ENCODE results near the gene SORCS2. TPM values are rescaled to one million over a fixed set of nuclear protein-coding genes. Genes with fewer than 3 reads are reported as not detected.

SORCS2 gene
- total RNA-seq, 1 donor from 2014 or later, result 7.1 TPM

- Mint-ChIP-seq H3K36me3 (no peaks in the 10 kb centered on the region), H3K27ac (no peak overlapping the region), H3K4me3 (no peak overlapping the region), H3K27me3 (ENCODE audit: low read depth) (peaks cover 57% of the 10 kb centered on the region), H3K9me3 (no peaks in the 10 kb centered on the region), H3K4me1 (no peaks in the 10 kb centered on the region)
- TF ChIP-seq CTCF (IDR thresholded peaks at IDR 0.05; ENCODE audit: unreplicated experiment), result no peak
- DNase-seq (ENCODE audit: low spot score in 2 of 2, unreplicated experiment in 2 of 2), result no peak
Measured at GRCh38 chr4:7621252-7622035, 429.1 kb downstream of the SORCS2 start.

DNA sequence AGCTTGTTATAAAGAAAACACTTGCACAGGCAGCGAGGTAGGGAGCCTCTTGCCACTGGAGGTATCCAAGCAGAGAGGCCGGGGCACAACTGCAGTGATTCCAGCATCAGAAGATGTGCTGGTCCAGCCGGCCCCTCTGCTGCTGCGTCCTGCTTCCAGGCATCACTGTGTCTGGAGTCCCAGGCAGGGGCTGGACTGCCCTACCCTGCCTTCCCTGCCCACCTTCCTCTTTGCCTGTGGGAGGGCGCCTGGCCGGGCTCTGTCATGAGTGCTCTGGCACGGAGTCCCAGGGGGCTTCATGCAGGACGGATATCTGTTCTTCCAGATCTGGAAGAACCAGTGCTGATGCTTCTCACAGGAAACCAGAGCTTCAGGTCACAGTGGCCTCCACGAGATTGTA is 430.0 kb downstream of the SORCS2 start:
- peaks cover 52% of the 10 kb centered on the region for H3K27me3 Mint-ChIP-seq (ENCODE audit: low read depth)
- no peak overlapping the region for H3K27ac Mint-ChIP-seq
- H3K4me3 Mint-ChIP-seq, result no peak overlapping the region
- H3K4me1 Mint-ChIP-seq, result no peaks in the 10 kb centered on the region
- no peaks in the 10 kb centered on the region for H3K36me3 Mint-ChIP-seq
- no peaks in the 10 kb centered on the region for H3K9me3 Mint-ChIP-seq
- DNase-seq (ENCODE audit: low spot score in 2 of 2, unreplicated experiment in 2 of 2), result no peak
- no peak for TF ChIP-seq CTCF (IDR thresholded peaks at IDR 0.05; ENCODE audit: unreplicated experiment)

- Mint-ChIP-seq H3K27me3 (ENCODE audit: low read depth) (peaks cover 46% of the 10 kb centered on the region), H3K4me1 (no peaks in the 10 kb centered on the region), H3K36me3 (no peaks in the 10 kb centered on the region), H3K27ac (no peak overlapping the region), H3K4me3 (no peak overlapping the region), H3K9me3 (no peaks in the 10 kb centered on the region)
- no peak for TF ChIP-seq CTCF (IDR thresholded peaks at IDR 0.05; ENCODE audit: unreplicated experiment)
- no peak for DNase-seq (ENCODE audit: low spot score in 2 of 2, unreplicated experiment in 2 of 2)
Measured at GRCh38 chr4:7623468-7623867, 431.1 kb downstream of the SORCS2 start.

DNA sequence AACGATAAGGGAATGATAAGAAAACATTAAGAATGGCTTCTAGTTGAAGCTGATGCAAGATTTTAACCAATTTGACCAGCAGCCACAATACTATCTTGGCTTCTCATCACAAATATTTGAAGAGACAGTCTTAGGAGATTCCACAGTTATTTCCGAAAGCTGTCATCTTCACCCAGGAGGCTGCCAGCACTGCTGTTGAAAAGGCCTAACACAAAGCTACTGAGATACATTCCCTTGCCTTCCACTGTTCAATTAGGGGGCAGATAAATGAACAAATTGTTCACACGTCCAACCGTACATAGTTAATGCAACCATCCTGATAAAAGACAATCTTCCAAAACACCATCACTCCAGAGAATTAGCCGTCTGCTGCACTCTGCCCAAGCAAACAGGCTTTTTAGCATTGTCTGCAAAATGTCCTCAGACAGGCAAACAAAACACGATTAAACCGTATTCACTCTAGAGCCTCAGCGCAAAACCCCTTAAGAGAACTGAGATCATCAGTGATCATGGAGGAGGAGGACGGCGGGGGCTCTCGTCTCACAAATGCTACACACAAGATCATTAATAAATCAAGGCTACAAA is 432.1 kb downstream of the SORCS2 start:
- DNase-seq (ENCODE audit: low spot score in 2 of 2, unreplicated experiment in 2 of 2), result no peak
- Mint-ChIP-seq H3K27me3 (ENCODE audit: low read depth) (peaks cover 40% of the 10 kb centered on the region), H3K27ac (no peak overlapping the region), H3K4me3 (no peak overlapping the region), H3K36me3 (no peaks in the 10 kb centered on the region), H3K4me1 (no peaks in the 10 kb centered on the region), H3K9me3 (no peaks in the 10 kb centered on the region)
- no peak for TF ChIP-seq CTCF (IDR thresholded peaks at IDR 0.05; ENCODE audit: unreplicated experiment)

DNA sequence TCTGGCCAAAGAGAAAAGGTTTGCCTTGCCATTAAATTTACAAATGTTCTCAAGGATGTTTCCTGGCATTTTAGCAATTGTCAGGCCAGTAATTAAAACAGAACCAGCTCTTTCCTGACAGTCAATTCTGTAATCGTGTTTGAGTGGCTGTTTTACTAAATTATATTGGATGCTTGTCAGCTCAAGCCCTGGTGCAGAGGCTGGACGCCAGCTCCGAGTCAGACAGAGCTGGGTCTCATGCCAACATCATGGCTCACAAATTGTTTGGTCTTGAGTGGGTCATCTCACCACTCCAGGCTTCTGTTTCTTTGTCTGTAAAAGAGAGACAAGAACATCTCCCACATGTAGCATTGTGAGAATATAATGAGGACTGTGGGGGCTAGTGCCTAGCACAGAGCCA is 432.7 kb downstream of the SORCS2 start:
- no peaks in the 10 kb centered on the region for H3K4me1 Mint-ChIP-seq
- H3K27ac Mint-ChIP-seq, result no peak overlapping the region
- no peaks in the 10 kb centered on the region for H3K36me3 Mint-ChIP-seq
- peaks cover 4% of the 10 kb centered on the region for H3K9me3 Mint-ChIP-seq
- no peak for TF ChIP-seq CTCF (IDR thresholded peaks at IDR 0.05; ENCODE audit: unreplicated experiment)
- H3K27me3 Mint-ChIP-seq (ENCODE audit: low read depth), result peaks cover 40% of the 10 kb centered on the region
- no peak overlapping the region for H3K4me3 Mint-ChIP-seq
- no peak for DNase-seq (ENCODE audit: low spot score in 2 of 2, unreplicated experiment in 2 of 2)

Data from mesothelial cell of epicardium (in vitro differentiated cells).